HCT116 (cell line): ENCODE results near the gene CRIP1. TPM values are rescaled to one million over a fixed set of nuclear protein-coding genes. Genes with fewer than 3 reads are reported as not detected.

Experiments
- ATAC-seq: fragments of 200-7000 bp; cut with Tn5 transposase; 2 replicates; pipeline ENCODE4 v1.9.1; 2020; ENCODE audit warnings: mild to moderate bottlenecking, moderate library complexity
- BruUV-seq: library from RNA; stranded (reverse); fragments of 400-500 nt; replicated peaks from 2 replicates; lab custom pipeline; 2021; lab: Mats Ljungman, UMichigan
- CTCF ChIA-PET: fragments of 300-600 bp; sonication (Branson Sonifier 250); formaldehyde crosslinking; loops from one replicate; lab custom pipeline; 2021; ENCODE audit warnings: antibody characterized with exemption; lab: Charles Lee
- POLR2A ChIA-PET: fragments of 300-600, 350-600 bp; sonication (Branson Sonifier 250); formaldehyde crosslinking; loops from one replicate; lab custom pipeline; 2021; ENCODE audit warnings: antibody characterized with exemption; lab: Charles Lee
- RAD21 ChIA-PET, 2 experiments: fragments of 300-600 bp; sonication (Branson Sonifier 250); formaldehyde crosslinking; loops; one replicate each; lab custom pipeline; 2023; ENCODE audit warnings: low total read pairs in 2 of 2; ENCODE audit not compliant: uncharacterized antibody in 2 of 2, unreplicated experiment in 2 of 2, low non-redundant PET in 1 of 2; lab: Charles Lee
- DNase-seq: peaks from one replicate; pipeline ENCODE4 v3.0.0-alpha.2; 2010; ENCODE audit warnings: low read depth, low spot score
- H2AFZ ChIP-seq: fragments of 200-600 bp; shearing (Covaris generic), sonication (generic); 2 replicates; pipeline ENCODE4 v1.6.1; 2017; ENCODE audit warnings: low read depth, mixed run types, mixed read lengths, antibody characterized with exemption, low read length; ENCODE audit not compliant: poor library complexity, severe bottlenecking
- H3K27ac ChIP-seq: 2 replicates; pipeline ENCODE4 v1.5.1; 2012; ENCODE audit warnings: low read depth, low read length
- H3K27me3 ChIP-seq: fragments of 200-600 bp; sonication (generic); 2 replicates; pipeline ENCODE4 v1.6.1; 2016; ENCODE audit warnings: mixed run types, low read length, mixed read lengths; ENCODE audit not compliant: insufficient read depth
- H3K36me3 ChIP-seq, 2 experiments: fragments of 200-500 bp in 1 of 2; fragments of 200-600 bp in 1 of 2; sonication (Bioruptor generic) in 1 of 2; sonication (generic) in 1 of 2; 2 replicates each; pipeline versions ENCODE4 v1.5.1 to v1.6.1; 2014 to 2016; ENCODE audit warnings: low read length in 2 of 2, inconsistent platforms in 1 of 2, mixed read lengths in 1 of 2, mixed run types in 1 of 2; ENCODE audit not compliant: insufficient read depth in 2 of 2, control insufficient read depth in 1 of 2
- H3K4me1 ChIP-seq, 2 experiments: fragments of 200-600 bp in 1 of 2; sonication (generic) in 1 of 2; 2 replicates each; pipeline versions ENCODE4 v1.5.1 to v1.6.1; 2012 to 2017; ENCODE audit warnings: low read length in 2 of 2, inconsistent platforms in 1 of 2, mild to moderate bottlenecking in 1 of 2, mixed read lengths in 1 of 2, mixed run types in 1 of 2, moderate library complexity in 1 of 2; ENCODE audit not compliant: insufficient read depth in 2 of 2, control insufficient read depth in 1 of 2
- H3K4me2 ChIP-seq: fragments of 200-600 bp; sonication (generic); 2 replicates; pipeline ENCODE4 v1.6.1; 2017; ENCODE audit warnings: mixed run types, low read length, mixed read lengths
- H3K4me3 ChIP-seq, 2 experiments: fragments of 200-600 bp in 1 of 2; sonication (generic) in 1 of 2; replicated peaks in 1 of 2; 2 replicates each; pipeline ENCODE4 v1.5.1; 2011 to 2016; ENCODE audit warnings: low read length in 2 of 2, control low read depth in 1 of 2, low read depth in 1 of 2, mild to moderate bottlenecking in 1 of 2, mixed read lengths in 1 of 2, mixed run types in 1 of 2
- H3K79me2 ChIP-seq: fragments of 200-600 bp; sonication (generic); 2 replicates; pipeline ENCODE4 v1.6.1; 2017; ENCODE audit warnings: mild to moderate bottlenecking, mixed run types, low read length, moderate library complexity, mixed read lengths; ENCODE audit not compliant: insufficient read depth
- H3K9ac ChIP-seq: fragments of 200-600 bp; sonication (generic); 2 replicates; pipeline ENCODE4 v1.6.1; 2016; ENCODE audit warnings: low read length, mixed read lengths
- H3K9me2 ChIP-seq: fragments of 200-600 bp; sonication (generic), shearing (Covaris generic); 2 replicates; pipeline ENCODE4 v1.6.1; 2017; ENCODE audit warnings: mixed run types, mild to moderate bottlenecking, moderate library complexity; ENCODE audit not compliant: insufficient read depth
- H3K9me3 ChIP-seq, 2 experiments: fragments of 200-500 bp in 1 of 2; fragments of 200-600 bp in 1 of 2; sonication (Bioruptor generic) in 1 of 2; sonication (generic) in 1 of 2; 2 replicates each; pipeline ENCODE4 v1.6.1; 2014 to 2017; ENCODE audit warnings: low read length in 2 of 2, mixed read lengths in 2 of 2, inconsistent platforms in 1 of 2, low read depth in 1 of 2, mild to moderate bottlenecking in 1 of 2, mixed run types in 1 of 2, moderate library complexity in 1 of 2; ENCODE audit not compliant: control insufficient read depth in 1 of 2, insufficient read depth in 1 of 2
- H4K20me1 ChIP-seq: fragments of 200-600 bp; sonication (generic), shearing (Covaris generic); 2 replicates; pipeline ENCODE4 v1.6.1; 2017; ENCODE audit warnings: mixed run types, mild to moderate bottlenecking, moderate library complexity; ENCODE audit not compliant: insufficient read depth
- EGR1 ChIP-seq: IDR thresholded peaks from 2 replicates; pipeline ENCODE4 v1.6.1; 2012; ENCODE audit warnings: low read depth
- EZH2phosphoT487 ChIP-seq: fragments of 200-600 bp; IDR thresholded peaks from 2 replicates; pipeline ENCODE4 v1.6.1; 2018; ENCODE audit warnings: antibody characterized with exemption, borderline replicate concordance
- FOSL1 ChIP-seq: IDR thresholded peaks from 2 replicates; pipeline ENCODE4 v1.6.1; 2012; ENCODE audit warnings: low read depth
- JUND ChIP-seq: IDR thresholded peaks from 2 replicates; pipeline ENCODE4 v1.6.1; 2012
- POLR2AphosphoS5 ChIP-seq: IDR thresholded peaks from 2 replicates; pipeline ENCODE4 v1.6.1; 2011; ENCODE audit warnings: mild to moderate bottlenecking, low read depth, low read length, moderate library complexity
- RAD21 ChIP-seq: IDR thresholded peaks from 2 replicates; pipeline ENCODE4 v1.6.1; 2012; ENCODE audit warnings: low read depth, mild to moderate bottlenecking
- TCF7L2 ChIP-seq: IDR thresholded peaks from 2 replicates; pipeline ENCODE4 v1.7.0; 2011; ENCODE audit warnings: borderline replicate concordance, inconsistent platforms; ENCODE audit not compliant: insufficient read depth, insufficient read length; ENCODE audit errors: extremely low read depth
- YY1 ChIP-seq: IDR thresholded peaks from 2 replicates; pipeline ENCODE4 v1.6.1; 2011; ENCODE audit warnings: low read length, low read depth, moderate library complexity, mild to moderate bottlenecking; ENCODE audit not compliant: insufficient replicate concordance; ENCODE audit errors: extremely low read depth
- ZNF274 ChIP-seq: fragments of 200-500 bp; sonication (Bioruptor generic); IDR thresholded peaks from 2 replicates; pipeline ENCODE4 v1.6.1; 2014; ENCODE audit warnings: mild to moderate bottlenecking, low read depth, low read length, inconsistent platforms
- intact Hi-C: fragments of 100-400 bp; cut with micrococcal nuclease; formaldehyde crosslinking; loops from 2 replicates; pipeline ENCODE4 v1.10.0; 2022
- total RNA-seq: library from RNA; stranded (reverse); gene quantifications from one replicate; pipeline ENCODE4 v1.2.1, GENCODE V29; 2021; ENCODE audit not compliant: unreplicated experiment
- TF ChIP-seq, protein P1 (sequence below), 3 experiments: fragments of 200-600 bp in 1 of 3; sonication (generic) in 1 of 3; IDR thresholded peaks in 2 of 3; conservative IDR thresholded peaks in 1 of 3; 2 replicates each; pipeline ENCODE4 v1.5.1; 2012 to 2017; ENCODE audit warnings: low read depth in 2 of 3, low read length in 2 of 3, antibody characterized with exemption in 1 of 3, borderline replicate concordance in 1 of 3, control low read depth in 1 of 3, mild to moderate bottlenecking in 1 of 3, mixed read lengths in 1 of 3, mixed run types in 1 of 3, moderate library complexity in 1 of 3; ENCODE audit not compliant: insufficient read depth in 1 of 3
- TF ChIP-seq, protein P2 (sequence below): IDR thresholded peaks from 2 replicates; pipeline ENCODE4 v1.6.1; 2012

The CRIP1 gene
- total RNA-seq, 1 experiment from 2014 or later: 260 TPM

DNA sequence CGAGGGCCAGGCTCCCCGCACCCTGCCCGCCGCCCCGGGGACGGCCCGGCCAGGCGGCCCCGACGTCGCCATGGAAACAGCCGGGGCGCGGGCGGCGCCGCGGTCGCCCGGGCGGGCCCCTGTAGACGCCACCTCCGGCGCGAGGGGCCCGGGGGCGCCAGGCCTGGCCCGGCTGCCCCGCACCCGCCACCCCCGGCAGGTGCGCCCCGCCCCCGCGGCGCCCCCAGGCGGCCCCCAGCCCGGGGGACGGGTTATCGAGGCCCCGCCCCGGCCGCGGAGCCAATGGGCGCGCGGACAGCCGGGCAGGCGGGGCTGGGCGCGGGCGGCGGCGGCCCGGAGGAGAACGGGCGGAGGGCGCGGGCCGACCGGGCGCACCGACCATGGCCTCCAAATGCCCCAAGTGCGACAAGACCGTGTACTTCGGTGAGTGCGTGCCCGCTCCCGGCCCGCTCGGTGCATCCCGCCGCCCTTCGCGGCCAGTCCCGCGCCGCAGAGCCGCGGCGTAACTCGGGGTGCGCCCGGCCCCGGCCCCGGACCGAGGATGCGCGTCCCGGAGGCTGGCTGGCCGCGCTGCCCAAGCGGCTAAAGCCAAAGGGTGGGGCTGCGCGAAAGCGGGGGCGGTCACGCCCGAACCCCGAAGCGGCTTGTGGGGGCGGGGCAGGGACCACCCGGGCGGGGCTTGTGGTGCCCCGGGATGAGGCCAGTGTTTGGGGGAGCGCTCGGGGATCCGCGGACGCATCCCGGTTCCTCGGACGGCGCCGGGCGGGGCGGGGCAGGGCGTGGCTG is 12.0 kb upstream of the CRIP1 start, which contains the start of gene CRIP2:
TSS of gene CRIP2 (plus strand) at position 339 of the 786 bp plus-strand sequence. CDS start at position 381, 42 bp downstream.
- intact Hi-C loops: no loop called here
- CTCF ChIA-PET: no interaction called here
- Histone ChIP-seq H3K4me3 (peak within 1 kb of the TSS; percentile 48 to 66), H3K9ac (peak within 1 kb of the TSS; percentile 68), H3K9me3 (no peaks in the 10 kb centered on the region), H2AFZ (no peak within 1 kb of the TSS), H3K27me3 (no peaks in the 10 kb centered on the region), H3K36me3 (no peaks in the 10 kb centered on the region; a peak in 1 of 4 replicates), H3K4me2 (peak within 1 kb of the TSS; percentile 97), H3K9me2 (no peaks in the 10 kb centered on the region)
- POLR2A ChIA-PET: no interaction called here
- ATAC-seq: peak; percentile 64
- RAD21 ChIA-PET: no interaction called here
- TF ChIP-seq EGR1 (no peak), EZH2phosphoT487 (no peak), RAD21 (no peak), ZNF274 (no peak), YY1 (no peak), JUND (no peak), TCF7L2 (no peak), FOSL1 (no peak), POLR2AphosphoS5 (no peak)
- TF ChIP-seq, protein P1, sequence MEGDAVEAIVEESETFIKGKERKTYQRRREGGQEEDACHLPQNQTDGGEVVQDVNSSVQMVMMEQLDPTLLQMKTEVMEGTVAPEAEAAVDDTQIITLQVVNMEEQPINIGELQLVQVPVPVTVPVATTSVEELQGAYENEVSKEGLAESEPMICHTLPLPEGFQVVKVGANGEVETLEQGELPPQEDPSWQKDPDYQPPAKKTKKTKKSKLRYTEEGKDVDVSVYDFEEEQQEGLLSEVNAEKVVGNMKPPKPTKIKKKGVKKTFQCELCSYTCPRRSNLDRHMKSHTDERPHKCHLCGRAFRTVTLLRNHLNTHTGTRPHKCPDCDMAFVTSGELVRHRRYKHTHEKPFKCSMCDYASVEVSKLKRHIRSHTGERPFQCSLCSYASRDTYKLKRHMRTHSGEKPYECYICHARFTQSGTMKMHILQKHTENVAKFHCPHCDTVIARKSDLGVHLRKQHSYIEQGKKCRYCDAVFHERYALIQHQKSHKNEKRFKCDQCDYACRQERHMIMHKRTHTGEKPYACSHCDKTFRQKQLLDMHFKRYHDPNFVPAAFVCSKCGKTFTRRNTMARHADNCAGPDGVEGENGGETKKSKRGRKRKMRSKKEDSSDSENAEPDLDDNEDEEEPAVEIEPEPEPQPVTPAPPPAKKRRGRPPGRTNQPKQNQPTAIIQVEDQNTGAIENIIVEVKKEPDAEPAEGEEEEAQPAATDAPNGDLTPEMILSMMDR (IDR thresholded peaks at IDR 0.05 in 2 of 3, conservative IDR thresholded peaks at IDR 0.05 in 1 of 3; ENCODE audit: borderline replicate concordance in 1 of 3, insufficient read depth in 1 of 3, low read depth in 2 of 3, low read length in 2 of 3): no peak
- TF ChIP-seq, protein P2, sequence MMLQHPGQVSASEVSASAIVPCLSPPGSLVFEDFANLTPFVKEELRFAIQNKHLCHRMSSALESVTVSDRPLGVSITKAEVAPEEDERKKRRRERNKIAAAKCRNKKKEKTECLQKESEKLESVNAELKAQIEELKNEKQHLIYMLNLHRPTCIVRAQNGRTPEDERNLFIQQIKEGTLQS: no peak
- TF ChIP-seq, all 23 proteins: peak for 0
- peaks cover 21 to 27% of the 10 kb centered on the region in 2 experiments for H3K4me1 ChIP-seq
- H3K27ac ChIP-seq: peak within 1 kb of the TSS; percentile 83
- H3K79me2 ChIP-seq: no peaks in the 10 kb centered on the region
- DNase-seq: no peak
- BruUV-seq: no TSS peak
- no peaks in the 10 kb centered on the region for H4K20me1 ChIP-seq
